ENCODE data around the gene PRLR.
"Not testable (repeated sequence)": the region's sequence is repeated elsewhere in the genome, so short reads cannot be mapped to it uniquely, and the experiment has no call there.

Gene PRLR

GRCh38 chr5:35042781-35043180 is 187.5 kb downstream of the PRLR start:
- in situ Hi-C loops (cut with HindIII; ENCODE audit: low sequenced_read_pairs) = no loop called here
- TF ChIP-seq CTCF (IDR thresholded peaks at IDR 0.05; ENCODE audit: low read depth, low read length, missing control alignments) = no peak
- H3K4me3 ChIP-seq (ENCODE audit: low read depth, low read length) = no peak overlapping the region
- no peak for DNase-seq (ENCODE audit: low read depth)

GRCh38 chr5:35041261-35041660 is 189.0 kb downstream of the PRLR start:
- no peak overlapping the region for H3K4me3 ChIP-seq (ENCODE audit: low read depth, low read length)
- TF ChIP-seq CTCF (IDR thresholded peaks at IDR 0.05; ENCODE audit: low read depth, low read length, missing control alignments) = no peak
- in situ Hi-C loops (cut with HindIII; ENCODE audit: low sequenced_read_pairs) = no loop called here
- DNase-seq (ENCODE audit: low read depth) = no peak

DNA sequence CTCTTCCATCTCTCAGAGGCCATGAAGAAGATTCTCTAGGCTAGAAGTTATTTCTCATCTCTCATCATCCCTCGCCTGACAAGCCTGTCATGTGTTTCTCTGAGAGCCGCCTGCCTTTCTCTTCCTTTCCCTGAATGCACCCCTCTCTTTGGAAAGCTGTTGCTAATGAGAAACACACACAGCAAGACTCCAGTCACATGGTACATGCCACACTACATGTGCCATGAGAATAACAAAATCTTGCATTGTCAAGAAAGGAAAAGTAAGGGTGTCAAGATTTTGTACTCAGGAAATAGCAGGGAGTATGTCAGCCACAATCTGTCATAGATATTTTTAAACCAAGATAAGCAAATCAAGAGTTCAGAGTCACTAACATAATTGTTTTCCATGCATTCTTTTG is 191.4 kb downstream of the PRLR start:
- DNase-seq (ENCODE audit: low read depth) = no peak
- no peak for TF ChIP-seq CTCF (IDR thresholded peaks at IDR 0.05; ENCODE audit: low read depth, low read length, missing control alignments)
- no peak overlapping the region for H3K4me3 ChIP-seq (ENCODE audit: low read depth, low read length)
- in situ Hi-C loops (cut with HindIII; ENCODE audit: low sequenced_read_pairs) = no loop called here

DNA sequence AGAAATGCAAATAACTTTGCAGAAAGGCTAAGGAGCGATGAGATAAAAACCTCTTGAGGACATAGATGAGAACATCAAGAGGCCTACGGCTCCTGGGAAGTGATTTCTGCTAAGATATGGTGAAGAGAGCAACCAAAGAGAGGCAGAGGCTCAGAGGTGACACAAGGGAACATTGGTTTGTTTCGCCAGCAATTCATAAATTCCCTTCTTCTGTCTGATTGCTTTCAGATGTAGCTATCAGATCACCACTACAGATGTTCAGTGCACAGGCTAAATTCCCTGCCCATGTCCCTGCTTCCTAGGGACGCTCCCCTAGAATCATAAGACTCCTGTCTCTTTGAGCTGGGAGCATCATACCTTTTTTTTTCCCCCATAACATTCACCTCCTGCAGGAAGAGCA is 193.8 kb downstream of the PRLR start:
- in situ Hi-C loops (cut with HindIII; ENCODE audit: low sequenced_read_pairs) = no loop called here
- no peak overlapping the region for H3K4me3 ChIP-seq (ENCODE audit: low read depth, low read length)
- TF ChIP-seq CTCF (IDR thresholded peaks at IDR 0.05; ENCODE audit: low read depth, low read length, missing control alignments) = no peak
- no peak for DNase-seq (ENCODE audit: low read depth)

DNA sequence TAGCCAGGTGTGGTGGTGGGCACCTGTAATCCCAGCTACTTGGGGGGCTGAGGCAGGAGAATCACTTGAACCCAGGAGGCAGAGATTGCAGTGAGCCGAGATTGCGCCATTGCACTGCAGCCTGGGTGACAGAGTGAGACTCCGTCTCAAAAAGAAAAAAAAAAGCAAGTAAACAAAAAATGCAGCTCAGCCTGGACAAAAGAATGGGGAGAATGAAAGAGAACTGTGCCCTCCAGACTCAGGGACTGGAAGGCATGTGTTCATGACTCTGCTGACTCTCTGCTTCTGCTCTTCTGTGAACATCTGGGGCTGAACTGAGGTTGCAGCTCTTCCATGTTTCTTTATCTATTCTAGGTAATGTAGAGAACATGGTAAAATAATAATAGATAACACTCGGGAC is 194.4 kb downstream of the PRLR start:
- DNase-seq (ENCODE audit: low read depth); H3K4me3 ChIP-seq (ENCODE audit: low read depth, low read length); in situ Hi-C loops (cut with HindIII; ENCODE audit: low sequenced_read_pairs): not testable (repeated sequence)

- TF ChIP-seq CTCF (IDR thresholded peaks at IDR 0.05; ENCODE audit: low read depth, low read length, missing control alignments) = no peak
- H3K4me3 ChIP-seq (ENCODE audit: low read depth, low read length) = no peak overlapping the region
- in situ Hi-C loops (cut with HindIII; ENCODE audit: low sequenced_read_pairs) = no loop called here
- DNase-seq (ENCODE audit: low read depth) = no peak
Observed at GRCh38 chr5:35035271-35035670, 195.0 kb downstream of the PRLR start.

- no peak for TF ChIP-seq CTCF (IDR thresholded peaks at IDR 0.05; ENCODE audit: low read depth, low read length, missing control alignments)
- no peak for DNase-seq (ENCODE audit: low read depth)
- in situ Hi-C loops (cut with HindIII; ENCODE audit: low sequenced_read_pairs) = no loop called here
- no peak overlapping the region for H3K4me3 ChIP-seq (ENCODE audit: low read depth, low read length)
Observed at GRCh38 chr5:35032356-35032755, 197.9 kb downstream of the PRLR start.

Measured in astrocyte of the cerebellum (primary cell).